NK-92 treated with Interleukin-12 subunit alpha and Interleukin-12 subunit beta, amount 100 ng/mL, for 24 hours (cell line): ENCODE measurements around the gene CCDC78.
"Not testable (repeated sequence)": the region's sequence is repeated elsewhere in the genome, so short reads cannot be mapped to it uniquely, and the experiment has no call there.

Experiments used
- DNase-seq: peaks from one replicate; lab custom pipeline; 2025; lab: John Stamatoyannopoulos, UW

Gene CCDC78

GRCh38 chr16:723695-724094, 2.5 kb downstream of the CCDC78 start:
- no peak for DNase-seq

GRCh38 chr16:722835-723633, 3.2 kb downstream of the CCDC78 start:
- DNase-seq: no peak

GRCh38 chr16:721765-722540, 4.3 kb downstream of the CCDC78 start:
- DNase-seq: no peak

- DNase-seq: peak; percentile 85
These were observed 5.1 kb downstream of the CCDC78 start, which contains the start of gene ANTKMT for GRCh38 chr16:720990-721764. ANTKMT (plus strand) TSS chr16:721146; CDS start chr16:721275, 129 bp downstream.

- DNase-seq: peak; percentile 55
These were observed 5.7 kb downstream of the CCDC78 start for GRCh38 chr16:720447-720989.

GRCh38 chr16:719815-720446, 6.3 kb downstream of the CCDC78 start:
- no peak for DNase-seq

- no peak for DNase-seq
These were observed 7.3 kb downstream of the CCDC78 start for GRCh38 chr16:718922-719321.

- no peak for DNase-seq
These were observed 7.9 kb downstream of the CCDC78 start for GRCh38 chr16:718389-718788.

GRCh38 chr16:717450-718245, 8.6 kb downstream of the CCDC78 start:
- no peak for DNase-seq

GRCh38 chr16:716768-717325, 9.4 kb downstream of the CCDC78 start:
- no peak for DNase-seq

GRCh38 chr16:716200-716568, 10.1 kb downstream of the CCDC78 start:
- no peak for DNase-seq

- DNase-seq: no peak
These were observed 10.6 kb downstream of the CCDC78 start for GRCh38 chr16:715477-716199.

- no peak for DNase-seq
These were observed 11.4 kb downstream of the CCDC78 start, which contains the start of gene METRN for GRCh38 chr16:714558-715476. METRN (plus strand) TSS chr16:715118; CDS start chr16:715290, 172 bp downstream.

- no peak for DNase-seq
These were observed 12.2 kb downstream of the CCDC78 start for GRCh38 chr16:714079-714478.

- not testable (repeated sequence) for DNase-seq
These were observed 13.4 kb downstream of the CCDC78 start for GRCh38 chr16:712740-713250.

- peak; percentile 50 for DNase-seq
These were observed 14.5 kb downstream of the CCDC78 start for GRCh38 chr16:711548-712320.

- DNase-seq: no peak
These were observed 15.2 kb downstream of the CCDC78 start for GRCh38 chr16:711084-711483.
